ENCODE results near the gene SLC8A2.

The SLC8A2 gene

GRCh38 chr19:47471733-47472457 lies at the start of gene SLC8A2:
Gene SLC8A2 (minus strand): TSS chr19:47471893. CDS start chr19:47466403, 5,490 bp downstream.
- no peak for FAIRE-seq

GRCh38 chr19:47520839-47521238 lies 49.1 kb upstream of the SLC8A2 start:
- FAIRE-seq, result no peak

- FAIRE-seq, result no peak
Observed at GRCh38 chr19:47520343-47520806, 48.7 kb upstream of the SLC8A2 start.

- no peak for FAIRE-seq
Observed at GRCh38 chr19:47518854-47519253, 47.2 kb upstream of the SLC8A2 start.

- FAIRE-seq, result no peak
Observed at GRCh38 chr19:47518139-47518538, 46.4 kb upstream of the SLC8A2 start.

GRCh38 chr19:47514869-47515588 lies 43.3 kb upstream of the SLC8A2 start, which contains the start of gene NAPA:
Gene NAPA (minus strand): TSS chr19:47515063. CDS start chr19:47514940, 123 bp downstream.
- peak; percentile 98 for FAIRE-seq

GRCh38 chr19:47514151-47514868 lies 42.6 kb upstream of the SLC8A2 start:
- FAIRE-seq, result no peak

GRCh38 chr19:47512948-47513319 lies 41.2 kb upstream of the SLC8A2 start:
- no peak for FAIRE-seq

GRCh38 chr19:47512183-47512947 lies 40.7 kb upstream of the SLC8A2 start:
- FAIRE-seq, result no peak

- no peak for FAIRE-seq
Observed at GRCh38 chr19:47511681-47512080, 40.0 kb upstream of the SLC8A2 start.

- no peak for FAIRE-seq
Observed at GRCh38 chr19:47511128-47511517, 39.4 kb upstream of the SLC8A2 start.

GRCh38 chr19:47510516-47511127 lies 38.9 kb upstream of the SLC8A2 start:
- no peak for FAIRE-seq

GRCh38 chr19:47509973-47510372 lies 38.3 kb upstream of the SLC8A2 start:
- no peak for FAIRE-seq

GRCh38 chr19:47509170-47509847 lies 37.6 kb upstream of the SLC8A2 start:
- FAIRE-seq, result no peak

GRCh38 chr19:47508721-47509120 lies 37.0 kb upstream of the SLC8A2 start:
- FAIRE-seq, result no peak

GRCh38 chr19:47507924-47508553 lies 36.3 kb upstream of the SLC8A2 start:
- FAIRE-seq, result no peak

GRCh38 chr19:47507012-47507411 lies 35.3 kb upstream of the SLC8A2 start:
- no peak for FAIRE-seq

- FAIRE-seq, result no peak
Observed at GRCh38 chr19:47506459-47506858, 34.8 kb upstream of the SLC8A2 start.

GRCh38 chr19:47505506-47505905 lies 33.8 kb upstream of the SLC8A2 start:
- no peak for FAIRE-seq

GRCh38 chr19:47503826-47504150 lies 32.1 kb upstream of the SLC8A2 start:
- no peak for FAIRE-seq

GRCh38 chr19:47503130-47503825 lies 31.6 kb upstream of the SLC8A2 start:
- no peak for FAIRE-seq
